HG03103 (cell line): ENCODE measurements around the gene ST6GALNAC4.
A peak's percentile ranks its signal among the peaks of the same experiment; 100 is the strongest.

ENCODE experiments used
- ATAC-seq: cut with Tn5 transposase; IDR thresholded peaks from one replicate; pipeline ENCODE4 v1.9.1; 2021; ENCODE audit warnings: low read depth; ENCODE audit not compliant: unreplicated experiment

ST6GALNAC4 gene

DNA sequence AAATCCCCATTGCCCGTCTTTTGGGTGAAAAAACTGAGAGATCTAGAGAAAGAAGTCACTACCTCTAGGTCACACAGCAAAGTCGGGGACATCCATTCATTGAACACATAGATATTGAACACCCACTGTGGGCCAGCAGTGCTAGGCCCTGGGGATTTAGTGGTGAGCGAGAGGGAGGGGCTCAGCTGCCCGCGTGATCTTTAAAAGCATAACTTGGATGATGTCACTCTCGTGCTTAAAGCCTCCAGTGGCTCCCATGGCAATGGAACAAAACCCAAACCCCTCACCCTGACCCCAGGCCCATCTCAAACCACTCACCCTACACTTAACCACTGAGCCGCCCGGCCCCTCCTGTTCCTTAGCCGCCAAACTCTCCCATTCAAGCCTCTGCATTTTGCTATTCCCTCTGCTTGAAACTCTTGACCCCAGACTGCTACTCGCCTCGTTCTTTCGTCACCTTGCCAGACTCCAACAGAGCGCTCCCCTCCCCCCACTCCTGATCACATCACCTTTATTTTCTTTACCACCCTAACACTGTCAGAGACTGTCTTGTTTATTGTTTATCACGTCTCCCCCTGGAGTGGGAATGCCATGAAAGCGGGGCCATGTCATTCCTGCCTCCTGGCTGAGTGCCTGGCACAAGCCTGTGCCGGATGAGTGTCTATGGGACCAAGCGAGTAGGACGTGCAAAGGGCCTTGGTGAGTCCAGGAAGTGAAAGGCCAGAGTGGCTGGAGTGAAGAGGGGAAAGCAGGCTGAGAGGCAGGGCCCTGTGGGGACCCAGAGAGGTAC, 14.4 kb upstream of the ST6GALNAC4 start:
- ATAC-seq, result no peak

DNA sequence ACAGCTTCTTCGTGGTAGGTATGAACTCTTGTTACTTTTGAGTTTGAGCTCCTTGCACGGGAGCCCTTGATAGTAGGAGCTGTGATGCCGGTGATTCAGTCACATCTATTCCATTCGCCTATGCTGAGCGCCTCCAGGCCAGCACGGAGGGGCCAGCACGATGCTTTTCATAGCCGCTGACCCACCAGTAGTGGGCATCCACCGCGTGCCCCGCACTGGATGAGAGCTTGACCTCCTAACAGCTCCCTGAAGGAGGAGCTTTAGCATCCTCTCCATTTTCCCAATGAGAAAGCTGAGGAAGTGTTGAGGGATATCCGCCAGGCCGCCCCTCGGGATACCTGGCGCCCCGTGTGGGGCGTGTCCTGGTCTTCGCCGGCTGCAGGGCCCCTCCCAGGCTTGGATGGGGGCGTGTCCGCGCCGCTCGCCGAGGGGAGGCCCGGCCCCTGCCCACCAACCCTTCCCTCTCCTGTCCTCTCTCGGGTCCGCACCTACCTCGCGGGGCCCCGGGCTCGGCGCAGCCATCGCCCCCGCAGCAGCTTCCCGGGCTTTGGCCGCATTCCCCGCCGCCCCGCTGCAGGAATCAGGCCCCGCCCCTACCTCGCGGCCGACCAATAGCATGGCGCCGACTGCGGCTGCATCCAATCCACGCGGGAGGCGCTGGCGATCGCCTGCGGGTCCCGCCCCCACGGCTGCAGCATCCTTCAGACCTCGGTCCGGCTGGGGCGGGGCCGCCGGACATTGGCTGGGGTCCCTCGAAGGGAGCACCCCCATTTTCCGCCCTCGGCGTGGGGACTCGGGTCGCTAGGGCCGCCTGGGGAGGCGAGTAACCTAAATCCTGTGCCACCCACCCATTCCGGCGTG, 13.6 kb upstream of the ST6GALNAC4 start, which contains the start of gene PIP5KL1:
TSS of gene PIP5KL1 (minus strand) at position 547 of the 861 bp plus-strand sequence. CDS start at position 522, 25 bp downstream.
- peak; percentile 74 for ATAC-seq

DNA sequence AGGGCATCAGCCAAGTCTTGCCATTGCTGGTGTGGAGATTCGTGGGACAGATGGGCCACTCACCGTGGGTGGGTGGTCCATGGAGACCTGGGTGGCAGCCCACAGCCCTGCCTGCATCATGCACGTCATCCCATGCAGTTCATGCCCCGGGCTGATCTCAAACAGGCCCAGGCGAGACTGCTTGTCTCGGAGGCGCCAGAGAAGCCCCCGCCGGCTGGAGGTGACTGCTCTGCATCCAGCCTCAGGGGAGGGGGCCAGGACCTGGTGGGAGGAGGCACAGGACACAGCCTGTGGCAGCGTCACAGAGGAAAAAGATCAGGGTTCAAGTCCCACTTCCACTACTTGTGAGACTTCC, 12.8 kb upstream of the ST6GALNAC4 start:
- no peak for ATAC-seq

DNA sequence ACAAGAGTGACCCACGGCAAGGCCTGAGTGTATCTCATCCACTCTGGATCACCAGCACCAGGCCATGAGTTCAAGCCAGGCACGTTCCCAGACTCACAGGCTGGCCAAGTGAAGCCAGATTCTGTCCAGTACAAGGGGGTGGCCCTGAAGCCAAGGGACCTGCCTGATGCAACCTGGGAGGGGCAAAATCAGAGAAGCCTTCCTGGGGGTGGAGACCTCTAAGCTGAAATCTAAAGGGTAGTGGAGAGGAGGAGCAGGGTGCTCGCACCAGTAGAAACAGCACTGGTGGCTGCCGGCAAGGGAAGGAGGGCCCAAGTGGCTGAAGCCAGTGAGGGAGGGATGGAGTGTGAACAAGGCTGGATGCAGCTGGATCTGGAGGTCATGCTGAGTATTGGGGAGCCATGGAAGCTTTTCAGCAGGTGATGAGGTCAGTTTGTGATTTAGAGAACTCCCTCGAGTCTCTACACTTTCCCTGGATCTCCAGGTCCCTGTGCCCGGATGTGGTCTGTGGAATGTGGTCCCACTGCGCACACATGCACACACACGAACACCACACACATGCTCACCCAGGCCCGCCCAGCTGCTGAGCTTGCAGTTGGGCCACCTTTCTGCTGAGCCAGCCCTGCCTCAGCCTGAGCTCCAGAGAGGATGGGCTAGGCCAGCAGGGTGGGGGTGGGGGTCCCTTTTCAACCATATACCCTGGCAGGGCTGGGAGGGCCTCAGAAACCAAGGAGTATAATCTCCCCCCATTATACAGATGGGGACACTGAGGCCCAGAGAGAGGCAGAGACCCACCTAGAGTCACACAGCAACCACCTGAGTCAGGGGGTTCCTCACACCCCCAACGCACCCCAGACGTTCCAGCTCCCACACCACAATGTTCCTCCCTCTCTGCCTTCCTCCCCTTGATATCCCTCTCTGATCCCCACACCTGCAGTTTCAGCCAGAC, 12.1 kb upstream of the ST6GALNAC4 start:
- no peak for ATAC-seq

DNA sequence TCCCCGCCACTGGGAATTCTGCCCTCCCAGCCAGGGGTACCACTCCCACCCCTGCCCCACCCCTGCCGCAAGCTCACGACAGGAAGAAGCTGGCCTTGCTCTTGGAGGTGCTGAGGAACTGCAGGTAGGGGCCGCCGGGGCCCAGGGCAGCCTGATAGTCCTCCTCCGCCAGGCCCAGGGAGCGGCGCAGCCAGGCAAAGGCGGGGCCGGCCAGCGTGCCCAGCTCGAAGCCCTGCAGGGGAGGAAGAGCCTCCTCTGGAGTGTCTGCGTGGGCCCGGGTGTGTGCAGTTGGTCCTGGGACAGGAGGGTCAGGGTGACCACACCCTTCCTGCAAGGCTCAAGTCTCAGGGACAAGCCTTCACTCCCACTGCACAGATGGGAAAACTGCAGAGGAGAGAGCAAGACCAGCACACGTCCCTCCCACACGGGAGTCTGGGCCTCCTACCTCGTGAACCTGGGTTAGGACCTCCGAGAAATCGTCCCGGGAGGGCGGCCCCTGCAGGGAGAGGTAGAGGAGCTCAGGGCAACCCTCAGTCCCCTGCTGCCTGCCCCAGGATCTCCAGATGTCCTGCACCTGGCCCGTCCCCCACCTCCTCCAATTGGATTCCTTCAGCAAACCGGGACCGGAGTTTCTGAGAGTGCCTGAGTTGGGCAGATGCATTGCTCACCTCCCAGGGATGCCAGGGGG, 11.3 kb upstream of the ST6GALNAC4 start:
- no peak for ATAC-seq

DNA sequence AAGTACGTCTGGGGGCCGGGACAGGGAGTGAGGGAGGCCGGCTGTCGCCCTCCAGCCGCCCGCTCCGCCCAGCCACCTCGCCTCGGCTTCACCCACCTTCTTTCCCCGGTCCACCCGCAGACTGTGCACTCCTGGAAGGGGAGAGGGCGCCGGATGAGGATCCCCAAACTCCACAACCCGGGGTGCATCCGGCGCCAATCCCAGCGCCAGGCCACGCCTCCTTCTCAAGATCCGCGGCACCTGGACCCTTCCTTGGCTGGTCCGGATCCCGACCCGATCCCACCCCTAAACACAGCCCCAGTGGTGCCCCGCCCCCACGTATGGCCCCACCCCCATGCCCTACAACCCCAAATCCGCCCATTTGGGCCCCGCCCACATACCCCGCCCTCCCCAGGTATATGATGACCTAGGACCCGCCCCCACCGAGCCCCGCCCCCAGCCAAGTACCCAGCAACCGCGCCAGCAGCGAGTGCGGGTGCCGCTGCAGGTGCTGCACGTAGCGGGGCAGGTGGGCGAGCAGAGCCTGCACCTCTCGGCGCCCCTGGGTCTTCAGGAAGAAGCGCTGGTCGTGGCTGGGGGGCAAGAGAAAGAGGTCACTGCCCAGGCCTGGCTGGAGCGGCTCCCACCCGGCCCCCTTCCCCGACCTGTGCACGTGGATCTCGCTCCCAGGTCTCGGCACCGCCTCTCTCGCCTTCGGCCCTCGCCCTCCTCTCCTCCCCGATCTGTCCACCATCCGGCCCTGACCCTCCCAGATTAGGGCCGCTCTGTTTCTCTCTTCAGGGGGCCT, 10.6 kb upstream of the ST6GALNAC4 start:
- ATAC-seq, result no peak

DNA sequence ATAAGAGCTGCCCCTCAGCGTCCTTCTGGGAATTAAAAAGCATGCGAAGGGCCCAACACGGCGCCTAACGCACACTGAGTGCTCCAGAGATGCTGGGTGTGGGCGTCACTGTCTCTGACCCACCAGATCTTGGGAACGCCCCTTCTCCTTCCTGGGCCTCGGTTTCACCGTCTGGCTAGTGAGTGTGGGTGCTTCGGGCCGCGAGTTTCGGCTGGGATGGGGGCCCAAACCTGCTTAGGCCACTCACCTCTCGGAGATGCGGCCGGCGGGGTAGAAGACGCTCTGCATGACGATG, 10.0 kb upstream of the ST6GALNAC4 start:
- no peak for ATAC-seq

DNA sequence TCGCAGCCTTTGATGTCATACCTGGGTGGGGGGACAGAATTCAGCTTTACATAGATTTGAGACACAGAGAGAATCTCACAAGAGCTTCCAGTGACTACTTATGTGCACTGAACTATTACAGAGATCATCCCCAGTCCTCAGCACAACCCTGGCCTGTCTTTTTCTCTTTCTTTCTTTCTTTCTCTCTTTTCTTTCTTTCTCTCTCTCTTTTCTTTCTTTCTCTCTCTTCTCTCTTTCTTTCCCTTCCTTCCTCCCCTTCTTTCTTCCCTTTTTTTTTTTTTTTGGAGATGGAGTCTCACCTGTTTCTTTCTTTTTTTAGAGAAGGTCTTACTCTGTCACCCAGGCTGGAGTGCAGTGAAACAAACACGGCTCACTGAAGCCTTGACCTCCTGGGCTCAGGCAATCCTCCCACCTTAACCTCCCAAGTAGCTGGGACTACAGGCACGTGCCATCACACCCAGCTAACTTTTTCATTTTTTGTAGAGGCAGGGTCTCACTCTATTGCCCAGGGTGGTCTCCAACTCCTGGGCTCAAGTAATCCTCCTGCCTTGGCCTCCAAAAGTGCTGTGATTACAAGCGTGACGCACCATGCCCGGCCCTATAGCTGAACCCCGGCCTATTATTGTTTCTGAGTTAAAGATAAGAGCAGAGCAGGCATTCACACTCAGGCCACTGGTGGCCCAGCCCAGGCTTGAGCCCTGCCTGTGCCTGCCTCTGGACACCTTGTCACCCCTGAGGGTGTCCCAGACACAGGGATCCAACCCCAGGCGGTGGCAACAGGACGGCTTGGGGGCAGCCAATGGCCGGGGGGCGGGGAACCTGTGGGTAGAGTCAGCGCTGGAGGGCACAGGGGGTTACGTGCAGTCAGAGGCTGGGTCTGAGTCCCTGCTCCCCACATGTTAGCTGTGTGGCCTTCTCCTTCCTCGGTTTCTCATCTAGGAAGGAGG, 9.4 kb upstream of the ST6GALNAC4 start:
- no peak for ATAC-seq

DNA sequence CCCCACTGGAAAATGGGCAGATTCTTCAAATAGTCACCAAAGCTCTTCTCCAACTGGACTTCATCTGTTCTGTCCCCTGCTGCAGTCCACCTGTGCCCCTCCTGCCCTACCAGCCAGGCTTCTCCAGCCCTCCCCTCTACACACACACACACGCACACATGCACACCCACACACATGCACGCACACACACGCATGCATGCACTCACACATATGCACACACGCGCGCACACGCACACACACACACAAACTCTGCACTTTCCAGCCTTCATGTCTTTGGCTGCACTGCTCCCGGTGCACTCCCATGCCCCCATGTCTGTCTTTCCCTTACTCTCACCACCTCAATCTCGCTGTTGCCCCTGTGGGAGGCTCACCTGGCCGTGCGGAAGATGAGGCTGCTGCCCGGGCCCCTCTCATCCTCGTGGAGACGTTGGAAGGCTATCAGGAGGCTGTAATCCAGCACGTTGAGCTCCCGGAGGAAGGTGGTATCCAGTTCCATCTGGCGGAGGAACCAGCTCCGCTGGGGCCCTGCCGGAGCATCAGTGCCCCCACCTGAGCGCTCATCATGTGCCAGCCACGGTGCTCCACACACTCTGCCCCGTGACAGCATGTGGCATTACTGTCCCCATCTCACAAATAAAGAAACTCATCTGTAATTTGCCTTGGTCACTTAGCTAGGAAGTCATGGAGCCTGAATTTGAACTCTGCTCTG, 8.0 kb upstream of the ST6GALNAC4 start:
- ATAC-seq, result no peak

DNA sequence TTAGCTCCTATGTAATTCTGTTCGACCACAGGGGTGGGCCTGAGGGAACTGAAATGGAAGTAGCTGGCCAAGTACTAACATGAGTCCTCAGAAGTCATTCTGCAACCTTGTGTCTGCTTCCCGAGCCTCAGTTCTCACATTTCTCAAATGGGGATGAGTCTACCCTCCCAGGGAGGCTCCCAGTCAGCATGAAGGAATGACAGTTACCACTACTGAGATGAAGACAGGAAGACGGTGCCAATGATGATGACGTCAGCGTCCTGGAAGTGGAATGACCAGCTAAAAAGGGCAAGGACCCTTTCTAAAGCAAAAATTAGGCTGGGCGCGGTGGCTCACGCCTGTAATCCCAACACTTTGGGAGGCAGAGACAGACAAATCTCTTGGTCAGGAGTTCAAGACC, 6.9 kb upstream of the ST6GALNAC4 start:
- ATAC-seq, result no peak

DNA sequence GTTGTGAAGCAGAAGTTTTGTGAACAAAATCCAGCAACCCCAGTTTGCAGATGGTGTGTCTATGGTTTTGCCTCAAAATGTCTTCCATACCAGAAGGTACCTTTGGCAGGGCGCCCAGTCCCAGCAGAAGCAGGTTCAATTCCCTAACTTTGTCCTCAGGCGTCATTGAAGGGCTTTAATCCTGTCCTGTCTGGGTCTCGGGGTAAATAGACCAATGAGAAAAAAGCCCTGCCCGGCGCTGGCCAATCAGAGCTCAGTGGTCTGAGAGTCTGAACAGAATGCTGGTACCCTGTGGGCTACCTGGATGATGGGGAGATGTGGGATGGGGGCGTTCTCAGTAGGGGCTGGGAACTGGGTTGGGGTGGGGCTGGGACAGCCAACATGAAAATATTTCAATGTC, 6.2 kb upstream of the ST6GALNAC4 start:
- ATAC-seq, result no peak

DNA sequence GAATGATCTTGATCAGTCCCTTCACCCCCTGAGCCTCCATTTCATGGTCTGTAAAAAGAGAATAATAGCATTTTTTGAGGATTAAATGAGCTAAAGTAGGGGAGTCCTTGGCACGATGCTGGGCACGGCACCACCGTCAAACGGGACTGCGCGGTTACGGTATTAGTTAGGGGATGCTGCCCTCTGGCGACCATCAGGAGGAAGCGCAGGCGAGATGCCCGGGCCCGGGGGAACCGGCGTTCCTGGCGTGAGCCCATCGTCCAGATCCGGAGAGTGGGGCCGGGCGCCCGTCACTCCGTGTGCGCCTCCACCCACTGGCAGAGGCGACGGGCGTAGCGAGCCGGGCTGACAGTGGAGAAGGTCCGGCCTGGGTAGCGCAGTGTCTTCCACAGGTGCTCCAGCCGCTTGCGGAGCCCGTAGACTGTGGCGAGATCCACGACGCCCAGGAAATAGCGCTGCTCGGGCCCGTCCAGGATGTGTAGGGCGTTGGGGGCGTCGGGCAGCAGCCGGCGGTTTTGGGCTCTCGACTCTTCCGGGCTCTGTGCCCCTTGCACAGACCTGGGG, 4.8 kb upstream of the ST6GALNAC4 start:
- ATAC-seq, result no peak

DNA sequence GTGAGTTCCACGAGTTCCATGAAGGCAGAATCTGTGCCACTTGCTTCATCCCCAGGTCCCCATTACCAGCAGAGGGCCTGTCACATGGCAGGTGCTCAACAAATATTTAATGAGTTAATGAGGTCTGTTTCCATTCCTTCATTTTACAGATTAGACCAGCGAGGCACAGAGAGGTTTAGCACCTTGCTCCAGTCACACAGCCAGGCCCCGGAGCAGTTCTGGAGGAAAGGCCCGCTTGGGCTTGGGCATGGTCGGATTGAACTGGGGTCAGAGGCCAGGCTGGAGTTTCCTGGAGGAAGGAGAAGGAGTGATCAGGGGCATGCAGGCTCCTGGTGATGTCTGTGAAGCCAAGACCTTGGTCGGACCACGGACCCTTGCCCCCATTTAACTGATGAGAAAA, 4.0 kb upstream of the ST6GALNAC4 start:
- ATAC-seq, result no peak

DNA sequence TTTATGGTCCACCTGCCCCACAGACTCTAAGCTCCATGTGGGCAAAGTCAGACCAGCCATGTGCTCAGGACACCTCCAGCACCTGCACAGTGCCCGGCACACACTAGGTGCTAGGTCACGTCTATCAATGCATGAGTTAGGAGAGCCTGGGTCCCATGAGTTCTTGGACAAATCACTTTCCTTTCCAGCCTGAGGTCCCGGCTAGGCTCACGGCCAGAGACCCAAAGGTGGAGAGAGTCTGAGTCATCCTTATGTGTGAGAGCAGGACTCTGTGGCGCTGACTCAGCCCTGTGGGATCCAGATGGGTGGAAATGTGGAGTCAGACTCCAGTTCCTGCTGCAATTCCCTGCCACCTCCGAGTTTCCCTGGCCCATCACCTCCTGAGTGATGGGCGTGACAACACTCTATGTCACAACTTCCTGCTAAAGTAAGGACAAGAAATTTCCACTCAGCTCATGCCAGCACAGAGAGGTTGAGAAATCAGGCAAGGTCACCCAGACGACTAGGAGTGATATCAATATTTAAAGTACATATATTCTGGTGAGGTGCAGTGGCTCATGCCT, 2.5 kb upstream of the ST6GALNAC4 start:
- ATAC-seq, result no peak

DNA sequence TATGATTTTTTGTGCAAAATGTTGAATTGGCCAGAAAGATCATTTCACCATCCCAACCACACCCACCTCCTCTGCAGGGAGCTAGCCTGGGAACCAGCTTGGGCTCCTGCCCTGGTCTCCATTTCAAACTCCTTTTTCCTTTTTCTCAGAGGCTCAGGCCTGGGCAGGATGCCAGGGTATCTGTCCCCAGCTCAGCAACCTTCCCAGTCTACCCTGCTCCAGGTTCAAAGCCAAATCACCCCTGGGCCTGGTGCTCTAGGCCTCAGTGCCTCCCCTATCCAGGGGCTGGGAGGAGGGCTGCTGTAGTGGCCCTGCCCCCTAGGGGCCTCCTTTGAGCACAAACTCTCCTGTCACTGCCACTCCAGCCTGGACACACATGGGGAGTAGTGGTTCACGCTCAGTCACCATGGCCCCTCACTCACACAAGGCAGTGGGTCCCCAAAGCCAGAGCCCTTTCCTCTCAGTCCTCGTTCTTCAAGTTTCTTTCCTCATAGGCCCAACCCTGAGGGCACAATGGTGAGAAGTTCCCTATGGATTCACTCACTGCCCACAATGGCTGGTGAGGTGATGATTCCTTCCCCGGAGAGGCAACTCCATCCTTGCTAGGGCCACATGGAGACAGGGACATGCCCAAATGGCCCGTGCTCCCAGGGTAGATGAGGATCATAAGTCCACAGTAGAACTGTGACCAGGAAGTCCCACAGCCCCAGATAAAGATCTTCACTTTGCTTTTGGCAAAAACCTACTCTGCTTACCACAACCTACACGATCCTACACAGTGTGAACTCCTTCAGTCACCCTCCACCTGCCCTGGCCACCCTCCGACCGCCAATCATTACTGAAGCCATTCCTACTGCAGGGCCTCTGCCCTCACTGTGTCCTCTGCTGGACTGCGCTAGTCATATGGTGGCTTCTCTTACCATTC, 1.6 kb upstream of the ST6GALNAC4 start:
- no peak for ATAC-seq

DNA sequence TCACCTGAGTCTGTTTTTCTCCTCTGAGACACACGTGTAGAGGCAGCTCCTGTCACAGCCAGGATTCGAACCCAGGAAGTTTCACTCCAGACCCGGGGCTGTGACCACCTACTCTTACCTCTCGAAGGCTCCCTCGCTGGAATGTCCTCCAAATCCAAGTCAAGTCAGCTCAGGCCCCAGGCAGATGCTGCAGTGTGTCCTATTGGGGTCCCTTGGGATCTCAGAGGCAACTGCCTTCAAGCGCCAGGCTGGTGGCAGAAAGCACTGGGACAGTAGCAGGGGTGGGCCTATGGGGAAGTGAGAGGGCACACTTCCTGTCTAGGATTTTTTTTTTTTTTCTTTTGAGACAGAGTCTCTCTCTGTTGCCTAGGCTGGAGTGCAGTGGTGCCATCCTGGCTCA, 762 bp upstream of the ST6GALNAC4 start:
- no peak for ATAC-seq
